Rectal smooth muscle tissue (tissue), 1 donor: ENCODE measurements around the gene MUCL3.

Experiments used
- H3K27ac ChIP-seq: one replicate; pipeline ENCODE4 v1.7.0; 2013; ENCODE audit warnings: low read depth, low read length, inconsistent platforms
- H3K27me3 ChIP-seq: one replicate; pipeline ENCODE4 v1.7.0; 2013; ENCODE audit warnings: low read length; ENCODE audit not compliant: control insufficient read depth, insufficient read depth
- H3K36me3 ChIP-seq: one replicate; pipeline ENCODE4 v1.7.0; 2013; ENCODE audit warnings: low read length; ENCODE audit not compliant: control insufficient read depth, insufficient read depth
- H3K4me1 ChIP-seq: one replicate; pipeline ENCODE4 v1.7.0; 2013; ENCODE audit warnings: low read length; ENCODE audit not compliant: control insufficient read depth, insufficient read depth
- H3K4me3 ChIP-seq: one replicate; pipeline ENCODE4 v1.7.0; 2013; ENCODE audit warnings: low read length
- H3K9ac ChIP-seq: one replicate; pipeline ENCODE4 v1.7.0; 2013; ENCODE audit warnings: low read length

Gene MUCL3

DNA sequence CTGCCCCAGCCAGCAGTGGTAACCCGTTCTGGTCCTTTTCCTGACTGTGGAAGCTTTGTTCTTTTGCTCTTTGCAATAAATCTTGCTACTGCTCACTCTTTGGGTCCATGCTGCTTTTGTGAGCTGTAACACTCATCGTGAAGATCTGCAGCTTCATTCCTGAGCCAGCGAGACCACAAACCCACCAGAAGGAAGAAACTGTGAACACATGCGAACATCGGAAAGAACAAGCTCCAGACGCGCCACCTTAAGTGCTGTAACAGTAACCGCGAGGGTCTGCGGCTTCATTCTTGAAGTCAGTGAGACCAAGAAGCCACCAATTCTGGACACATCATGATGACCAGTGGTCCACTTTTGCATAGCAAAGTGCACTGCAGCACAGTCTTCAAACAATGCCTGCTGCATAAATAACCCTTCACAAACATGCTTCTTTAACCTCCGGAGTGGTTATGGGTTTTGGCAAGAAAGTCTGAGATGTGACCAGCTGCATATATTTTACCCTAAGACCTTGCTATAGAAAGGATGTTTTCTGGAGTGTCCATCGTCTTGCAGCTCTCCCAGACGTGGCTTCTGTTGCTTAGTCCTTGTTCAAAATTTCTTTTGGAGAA is 60.6 kb downstream of the MUCL3 start:
- Histone ChIP-seq H3K4me1 (no peaks in the 10 kb centered on the region), H3K36me3 (no peaks in the 10 kb centered on the region), H3K9ac (no peak overlapping the region), H3K4me3 (no peak overlapping the region), H3K27me3 (no peaks in the 10 kb centered on the region), H3K27ac (no peak overlapping the region)

DNA sequence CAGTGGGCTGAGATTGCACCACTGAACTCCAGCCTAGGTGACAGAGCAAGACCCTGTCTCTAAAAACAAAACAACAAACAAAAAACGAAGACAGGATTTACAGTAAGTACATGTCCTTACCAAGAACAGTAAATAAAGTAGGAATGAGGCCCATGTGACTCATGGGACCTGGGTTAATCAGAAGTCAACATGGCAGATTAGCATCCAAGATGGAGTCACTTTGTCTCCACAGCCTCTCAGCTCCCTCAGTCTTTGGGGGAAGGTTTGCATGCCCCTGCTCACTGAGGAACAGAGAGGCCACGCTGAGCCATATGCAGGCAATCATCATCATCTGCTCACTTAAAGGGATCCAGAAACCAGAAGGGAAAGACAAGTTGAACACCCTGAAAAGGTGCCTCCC is 61.7 kb downstream of the MUCL3 start:
- no peak overlapping the region for H3K9ac ChIP-seq
- H3K27ac ChIP-seq, result no peak overlapping the region
- no peak overlapping the region for H3K4me3 ChIP-seq
- H3K4me1 ChIP-seq, result no peaks in the 10 kb centered on the region
- H3K27me3 ChIP-seq, result no peaks in the 10 kb centered on the region
- no peaks in the 10 kb centered on the region for H3K36me3 ChIP-seq
